GM18520 (cell line): Measurements from ENCODE around the gene B4GALT1.
A peak's percentile ranks its signal among the peaks of the same experiment; 100 is the strongest.

Source experiments
- ATAC-seq: cut with Tn5 transposase; IDR thresholded peaks from one replicate; pipeline ENCODE4 v1.9.1; 2021; ENCODE audit not compliant: unreplicated experiment

The B4GALT1 gene

DNA sequence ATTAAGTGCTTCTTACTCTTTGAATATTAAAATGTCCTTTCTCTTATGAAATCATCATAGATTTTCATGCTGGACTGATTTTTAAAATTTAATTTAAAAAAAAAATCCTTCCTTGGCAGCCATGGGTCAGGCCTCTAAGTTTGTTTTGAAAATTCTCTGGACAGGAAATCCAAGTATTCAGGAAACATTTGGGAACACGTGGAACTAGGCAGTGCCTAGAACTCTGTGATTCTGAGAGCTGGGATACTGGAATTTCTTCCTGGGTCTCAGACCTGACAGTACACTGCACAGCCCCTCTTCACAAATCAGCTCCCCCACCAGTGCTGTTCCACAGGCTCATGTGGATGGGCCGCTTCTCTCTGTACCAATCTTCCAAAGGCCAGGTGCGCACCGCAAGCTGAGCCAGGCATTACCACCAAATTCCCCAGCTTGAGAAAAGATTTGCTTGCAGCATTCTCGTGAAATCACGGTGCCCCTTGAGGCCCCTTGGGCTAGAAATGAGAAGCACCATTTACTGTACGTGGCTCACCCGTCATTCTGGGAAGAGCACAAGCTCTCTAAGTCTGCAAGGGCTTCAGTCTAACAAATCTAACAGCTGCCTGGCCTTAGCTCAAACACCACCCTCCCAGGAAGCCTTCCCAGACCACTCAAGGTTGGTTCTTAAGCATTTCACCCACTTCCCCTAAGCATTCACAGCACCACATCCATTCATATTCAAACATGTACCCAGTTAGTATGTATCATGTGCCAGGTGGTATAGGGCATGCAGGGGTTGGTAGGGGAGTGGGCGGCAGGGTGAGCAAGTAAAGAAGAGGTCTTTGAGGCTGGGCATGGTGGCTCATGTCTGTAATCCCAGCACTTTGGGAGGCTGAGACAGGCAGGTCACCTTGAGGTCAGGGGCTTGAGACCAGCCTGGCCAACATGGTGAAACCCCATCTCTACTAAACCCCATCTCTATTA is 26.5 kb downstream of the B4GALT1 start:
- peak; percentile 23 for ATAC-seq

DNA sequence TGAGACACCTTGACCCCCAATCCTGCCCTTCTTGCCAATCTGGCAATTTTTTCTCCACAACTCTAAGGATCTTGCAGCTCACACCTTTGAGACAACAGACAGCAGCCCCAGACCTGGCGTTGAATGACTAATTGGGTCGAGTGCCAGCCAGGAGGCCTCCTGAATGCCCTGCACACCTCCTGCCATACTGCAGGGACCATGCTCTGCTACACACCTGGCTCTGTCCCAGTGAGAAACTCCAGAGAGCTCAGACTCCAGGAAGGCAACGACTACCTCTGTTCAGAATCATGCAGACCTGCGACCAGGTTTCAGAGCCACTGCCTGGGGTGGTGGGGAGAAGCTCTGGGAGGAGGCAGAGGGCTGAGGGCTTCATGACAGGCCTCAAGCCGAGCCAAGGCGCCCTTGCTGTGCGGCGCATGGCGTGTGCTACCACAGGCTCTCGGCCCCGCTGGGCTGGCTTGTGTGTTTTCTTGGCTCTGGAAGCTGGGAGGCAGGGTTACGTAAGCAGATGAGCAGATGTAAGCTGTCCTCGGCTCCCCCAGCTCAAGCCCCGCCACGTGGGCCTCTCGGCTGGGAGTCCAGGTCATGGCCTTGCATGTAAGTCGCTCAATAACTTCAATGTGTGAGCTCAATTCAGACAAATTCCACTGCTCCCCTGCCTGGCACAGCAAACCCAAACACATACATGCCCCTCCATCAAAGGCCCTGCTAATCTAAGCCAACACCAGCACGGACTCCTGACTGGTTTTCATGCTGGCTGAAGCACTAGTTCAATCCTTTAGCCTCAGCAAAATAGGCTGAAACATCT is 27.5 kb downstream of the B4GALT1 start:
- no peak for ATAC-seq

DNA sequence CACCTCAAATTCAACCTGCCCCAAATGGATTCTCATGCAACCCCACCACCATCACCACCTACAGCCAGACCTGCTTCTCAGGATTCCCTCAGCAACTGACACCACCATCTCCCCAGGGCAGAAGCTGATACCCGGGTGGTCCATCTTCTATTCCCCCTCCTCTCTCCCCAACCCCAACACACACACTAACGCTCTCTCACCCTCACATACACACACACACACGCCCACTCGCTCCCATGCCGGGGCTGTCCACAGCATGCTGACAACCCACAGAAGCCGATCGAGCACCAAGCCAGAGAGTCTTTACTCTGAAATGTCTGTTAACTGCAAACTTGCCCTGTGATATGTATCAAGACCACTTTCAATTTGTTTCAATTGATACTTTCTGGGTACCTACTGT is 28.4 kb downstream of the B4GALT1 start:
- no peak for ATAC-seq

DNA sequence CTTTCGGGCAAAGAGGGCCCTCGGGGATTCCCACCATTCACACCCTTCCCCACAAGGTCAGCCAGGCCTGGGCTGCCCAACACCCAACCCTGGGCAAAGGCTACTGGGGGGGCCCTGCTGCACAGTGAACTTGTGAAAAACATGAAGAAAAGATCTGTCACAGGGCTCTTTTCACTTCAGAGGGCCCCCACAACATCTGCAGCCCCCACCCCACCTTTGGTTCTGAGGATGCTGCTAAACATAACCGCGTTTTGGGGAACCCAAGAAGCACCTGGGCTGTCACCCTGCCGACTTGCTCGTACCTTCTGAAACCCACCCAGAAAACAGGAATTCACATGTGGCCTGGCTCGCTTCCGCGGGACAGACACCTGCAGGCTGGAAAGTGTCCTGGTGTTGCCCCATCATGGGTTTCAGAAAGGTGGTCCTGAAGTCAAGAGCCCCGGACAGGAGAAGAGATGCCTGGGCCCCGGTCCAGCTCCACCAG is 29.3 kb downstream of the B4GALT1 start:
- ATAC-seq = peak; percentile 30

DNA sequence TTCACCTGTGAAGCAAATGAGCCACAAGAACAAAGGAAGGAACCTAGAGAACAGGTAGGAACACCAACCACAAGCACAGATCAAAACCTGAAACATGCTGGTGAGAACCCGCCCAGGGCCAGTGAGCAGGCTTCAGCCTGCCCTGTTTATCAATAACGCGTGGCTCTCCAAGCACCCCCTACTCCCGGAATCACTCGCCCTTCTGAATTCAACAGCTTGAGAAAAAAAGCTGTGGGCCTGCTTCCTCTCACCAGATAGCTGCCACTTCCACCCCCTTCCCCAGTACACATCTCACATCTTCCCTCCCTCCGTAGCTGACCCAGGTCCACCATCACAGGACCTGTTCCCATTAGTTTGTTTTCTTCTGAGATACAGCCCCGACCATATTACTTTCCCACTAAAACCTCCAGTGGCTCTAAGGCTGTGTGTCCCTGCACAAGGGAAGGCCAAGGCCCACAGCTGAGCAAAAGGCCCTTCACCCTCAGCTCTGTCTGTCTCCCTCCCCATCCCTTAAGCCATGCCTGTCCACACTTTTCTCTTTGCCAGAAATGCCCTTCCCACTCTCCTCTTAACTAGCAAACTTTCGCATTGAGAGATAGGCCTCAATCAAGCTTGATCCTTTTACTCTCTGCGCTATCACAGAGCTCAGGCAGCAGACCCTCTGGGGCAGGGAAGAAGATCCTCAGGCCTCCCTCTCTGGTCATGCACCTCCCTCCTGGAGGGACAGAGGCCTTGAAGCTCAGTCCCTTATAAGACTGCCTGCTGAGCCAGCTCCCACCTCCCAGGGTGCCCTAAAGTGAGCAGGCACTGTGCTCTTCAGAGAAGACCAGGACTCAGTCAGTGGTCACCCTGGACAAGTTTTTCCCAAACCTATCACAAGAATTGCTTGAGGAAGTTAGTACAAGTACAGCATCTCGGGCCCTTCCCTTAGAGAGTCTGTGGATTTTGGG is 30.1 kb downstream of the B4GALT1 start:
- no peak for ATAC-seq

DNA sequence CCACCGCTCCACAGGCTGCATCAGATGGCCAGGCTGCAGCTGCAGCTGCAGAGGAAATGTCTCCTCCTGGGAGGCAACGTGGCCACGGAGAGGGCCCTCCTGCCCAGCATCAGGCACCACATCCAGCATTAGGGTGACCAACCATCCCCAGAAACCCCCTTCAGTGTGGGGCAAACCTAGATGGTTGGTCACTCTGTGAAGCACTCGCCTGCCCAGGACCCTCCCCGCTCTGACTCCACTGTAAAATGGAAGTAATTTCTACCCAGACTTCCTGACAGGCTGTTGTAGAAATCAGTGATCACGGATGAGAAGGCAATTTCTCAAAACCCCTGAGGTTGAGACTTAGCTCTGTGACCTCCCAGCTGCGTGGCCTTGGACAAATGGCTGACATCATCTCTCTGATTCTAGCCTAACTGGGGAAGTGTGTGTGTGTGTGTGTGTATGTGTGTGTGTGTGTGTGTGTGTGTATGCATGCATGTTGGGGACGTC is 31.6 kb downstream of the B4GALT1 start:
- no peak for ATAC-seq

DNA sequence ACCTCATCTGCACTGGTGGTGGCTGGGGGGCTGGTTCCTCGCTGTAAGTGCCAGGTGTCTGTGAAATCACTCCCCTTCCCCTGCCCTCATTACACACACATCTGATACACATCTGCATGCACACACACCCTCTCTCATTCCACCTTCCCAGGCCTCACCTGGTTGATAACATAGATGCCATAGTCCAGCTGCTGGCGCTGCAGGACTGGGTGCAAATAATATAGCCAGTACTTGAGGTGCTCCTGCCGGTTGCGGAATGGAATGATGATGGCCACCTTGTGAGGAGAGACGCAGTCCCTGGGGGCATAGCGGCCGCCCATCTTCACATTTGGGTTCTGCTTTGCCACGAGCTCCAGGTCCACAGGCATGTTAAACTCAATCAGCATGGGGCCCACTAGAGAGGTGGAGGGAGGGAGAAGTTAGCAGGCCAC is 32.1 kb downstream of the B4GALT1 start:
- no peak for ATAC-seq

DNA sequence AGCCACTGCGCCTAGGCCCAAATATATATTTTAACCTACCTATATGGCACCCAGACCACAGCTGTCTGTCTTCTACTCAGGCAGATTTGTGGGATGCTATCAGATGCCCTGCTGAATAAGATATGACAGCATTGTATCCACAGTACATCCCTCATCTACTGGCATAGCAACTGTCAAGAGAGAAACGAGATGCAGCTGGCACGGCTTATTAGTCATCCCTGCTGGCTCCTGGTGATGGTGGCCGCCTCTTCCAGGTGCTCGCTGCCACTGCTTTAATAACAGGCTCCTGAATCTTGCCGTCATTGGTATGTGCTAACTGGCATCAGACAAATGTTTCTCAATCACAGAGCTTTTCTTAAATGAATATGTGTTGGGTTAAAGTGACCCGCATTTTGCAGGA is 34.0 kb downstream of the B4GALT1 start:
- ATAC-seq = no peak

DNA sequence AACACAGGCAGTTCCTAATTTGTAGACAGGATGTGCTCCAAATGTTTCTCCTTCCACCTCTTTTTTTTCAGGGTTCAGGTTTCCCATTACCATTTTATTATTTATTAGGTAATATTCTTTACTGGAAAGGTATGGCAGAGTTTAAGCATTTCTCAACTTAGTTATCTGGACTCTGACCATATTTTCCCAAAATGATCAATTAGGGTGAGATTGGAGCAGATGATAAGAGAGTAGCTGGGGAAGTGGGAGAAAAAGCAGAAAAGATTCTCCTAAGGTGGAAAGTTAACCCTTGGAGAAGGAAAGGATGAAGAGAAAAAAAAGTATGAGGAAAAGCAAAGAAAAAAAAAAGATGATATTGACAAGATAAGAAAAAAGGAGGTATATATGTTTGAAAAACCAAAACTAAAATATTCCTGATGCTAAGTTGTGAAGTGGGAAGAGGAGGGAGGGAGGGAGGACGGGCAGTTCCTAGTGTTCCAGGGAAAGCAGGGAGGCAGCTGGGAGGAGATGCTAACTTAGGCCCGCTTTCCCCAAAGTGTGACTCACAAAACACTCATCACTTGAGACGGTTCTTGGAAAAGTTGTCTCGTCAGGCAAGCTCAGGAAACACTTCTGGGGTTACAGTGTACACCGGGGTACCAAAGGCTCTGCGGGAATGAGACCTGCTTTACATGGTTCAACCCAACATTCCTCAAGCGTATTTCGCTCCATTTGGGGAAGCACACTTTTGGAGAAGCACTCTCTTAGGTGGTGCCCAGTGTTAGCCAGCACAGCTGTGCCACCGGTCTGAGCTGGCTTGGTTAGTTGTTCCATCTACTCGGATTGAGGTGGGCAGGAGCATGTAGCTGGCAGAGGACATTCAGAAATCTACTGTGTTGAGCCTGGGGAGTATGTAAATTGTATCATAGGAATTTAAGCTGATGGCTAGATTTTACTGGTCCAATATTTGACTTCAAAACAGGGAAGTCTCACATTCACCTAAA is 35.1 kb downstream of the B4GALT1 start:
- ATAC-seq = no peak

DNA sequence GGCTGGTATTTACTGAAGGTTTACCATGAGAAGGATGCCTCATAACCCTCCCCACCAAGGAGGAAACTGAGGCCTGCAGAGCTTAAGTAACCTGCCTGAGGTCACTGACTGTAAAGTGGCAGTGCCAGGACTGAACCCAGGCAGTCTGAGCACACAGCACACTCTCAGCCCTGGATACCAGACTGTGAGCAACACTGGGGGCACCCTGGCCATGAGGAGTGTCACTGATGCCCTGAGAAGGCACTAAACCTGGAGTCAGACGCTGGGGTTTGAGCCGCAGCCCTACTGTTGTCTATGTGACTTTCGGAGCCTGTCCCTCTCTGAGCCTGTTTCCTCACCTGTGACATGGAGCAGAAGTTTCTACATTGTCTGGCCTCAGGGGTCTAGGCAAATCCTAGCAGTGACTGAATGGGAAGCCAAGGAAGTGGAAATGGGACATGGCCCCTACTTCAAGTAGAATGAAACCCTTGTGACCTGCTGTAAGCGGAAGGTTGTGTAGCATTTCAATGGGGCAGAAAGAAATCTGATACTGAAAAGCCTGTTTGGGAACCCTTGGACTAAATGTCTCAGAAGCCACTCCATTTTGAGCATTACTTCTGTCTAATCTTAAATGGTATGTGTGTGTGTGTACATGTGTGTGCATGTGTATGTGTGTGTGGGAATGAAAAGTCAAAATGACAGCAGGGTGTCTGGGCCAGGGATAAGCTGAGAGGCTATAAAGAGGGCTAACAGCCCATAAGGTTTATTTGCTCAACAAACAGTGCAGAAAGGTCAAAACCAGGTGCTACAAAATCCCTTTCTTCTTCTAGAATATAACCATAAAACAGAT is 36.0 kb downstream of the B4GALT1 start:
- no peak for ATAC-seq

DNA sequence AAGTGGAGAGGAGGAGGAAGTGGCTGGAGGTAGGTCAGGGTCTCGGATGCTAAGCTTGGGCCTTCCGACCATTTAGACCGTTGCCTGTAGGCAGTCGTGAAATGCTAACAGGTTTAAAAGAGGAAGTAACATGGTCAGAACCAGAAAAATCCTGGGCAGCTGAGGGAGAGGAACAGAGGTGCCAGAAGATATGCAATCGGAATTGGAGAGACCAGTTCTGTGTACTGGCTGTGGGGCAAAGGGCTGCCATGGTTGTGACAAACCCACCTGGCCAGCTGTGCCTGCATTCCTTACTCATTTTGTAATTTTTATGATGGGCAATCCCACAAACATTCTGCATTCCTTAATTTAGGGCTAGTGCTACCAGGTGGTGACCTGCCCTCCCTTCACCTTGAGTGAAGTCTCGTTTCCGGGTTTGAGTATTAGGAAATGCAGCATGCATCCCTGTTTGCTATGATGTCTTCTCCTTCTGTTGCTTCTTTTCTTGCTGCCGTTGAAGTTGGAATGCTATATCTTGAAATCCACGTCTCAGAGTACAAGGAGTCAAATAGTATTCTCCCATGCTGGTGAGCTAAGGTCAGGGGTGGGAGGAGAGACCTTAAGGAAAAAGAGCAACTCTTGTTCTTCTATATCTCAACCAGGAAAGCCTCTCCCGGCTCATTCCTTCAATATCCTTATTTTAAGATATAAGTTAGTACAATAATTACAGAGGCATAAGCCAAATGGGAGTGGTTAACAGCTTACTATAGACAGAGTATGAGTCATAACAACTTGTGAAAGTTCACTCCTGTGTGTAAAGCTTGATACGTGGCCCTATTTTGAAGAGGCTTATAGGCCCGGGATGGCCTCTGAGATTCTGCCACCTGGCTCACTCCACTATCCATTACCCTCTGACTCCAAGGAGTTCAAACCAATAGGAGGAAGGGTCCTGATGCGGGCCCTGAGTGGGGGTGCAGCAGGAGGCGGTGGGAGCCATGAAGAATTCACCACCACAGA is 37.0 kb downstream of the B4GALT1 start:
- ATAC-seq = peak; percentile 86

DNA sequence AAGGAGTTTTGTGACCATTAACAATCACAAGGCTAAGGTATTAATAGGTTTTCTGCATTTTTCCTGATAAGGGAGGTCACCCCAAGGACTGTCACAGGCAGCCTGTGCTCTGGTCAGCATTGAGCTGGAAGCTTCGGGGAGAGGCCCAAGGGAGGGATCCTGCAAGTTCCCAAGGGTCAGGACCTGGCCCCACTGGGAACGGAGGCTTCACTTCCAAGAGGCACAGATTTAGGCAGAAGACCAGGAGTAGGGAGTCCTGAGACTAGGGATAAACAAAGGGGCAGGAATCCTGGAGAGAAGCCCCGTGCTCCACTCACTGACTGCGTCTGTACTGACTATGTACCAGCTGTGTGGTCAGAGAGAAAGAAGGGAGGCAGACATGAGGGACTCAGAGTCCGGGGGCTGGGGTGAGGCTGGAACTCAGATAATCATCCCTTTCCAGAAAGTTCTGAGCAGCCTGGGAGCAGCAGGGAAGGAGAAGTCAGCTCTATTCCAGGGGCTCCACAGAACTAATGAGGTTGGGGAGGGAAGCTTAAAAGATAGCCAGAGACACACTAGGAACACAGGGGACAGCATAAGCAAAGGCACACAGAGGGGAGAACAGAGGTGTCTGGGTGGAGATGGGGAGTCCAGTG is 37.8 kb downstream of the B4GALT1 start:
- ATAC-seq = no peak

DNA sequence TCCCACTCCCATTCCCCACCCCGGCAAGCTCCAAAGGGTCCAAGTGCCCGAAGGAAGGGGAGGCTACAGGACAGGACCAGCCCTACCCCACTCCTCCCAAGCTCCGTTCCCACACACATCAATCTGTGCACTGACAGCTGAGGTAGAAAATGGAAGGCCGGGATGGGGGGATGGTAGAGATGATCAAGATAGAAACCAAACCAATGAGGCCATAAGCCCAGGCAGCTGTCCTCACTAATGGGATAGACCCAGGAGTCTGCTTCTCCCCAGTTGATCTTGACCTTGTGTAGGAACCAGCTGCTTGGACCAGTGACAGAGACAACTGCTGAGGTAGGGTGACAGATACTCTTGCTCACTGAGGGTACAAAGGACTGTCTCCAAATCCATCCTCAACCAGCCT is 38.6 kb downstream of the B4GALT1 start:
- ATAC-seq = no peak

DNA sequence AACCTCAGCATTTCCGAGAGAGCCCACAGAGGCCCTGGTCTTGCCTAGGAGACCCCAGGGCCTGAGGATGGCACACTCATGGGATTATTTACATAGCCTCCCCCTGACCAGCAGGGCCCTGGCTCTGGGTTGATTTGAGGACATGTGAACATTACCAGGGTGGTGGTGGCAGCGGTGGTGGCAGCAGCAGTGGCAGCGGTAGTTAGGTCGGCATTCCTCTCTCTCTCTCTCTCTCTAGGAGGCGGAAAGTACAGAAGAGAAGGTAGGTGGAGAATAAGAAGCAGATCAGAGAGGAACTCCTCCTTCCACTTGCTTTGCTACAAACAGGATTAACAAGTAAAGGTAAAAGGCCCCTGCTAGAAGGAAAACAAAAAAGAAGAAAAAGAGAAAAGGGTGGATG is 39.3 kb downstream of the B4GALT1 start:
- no peak for ATAC-seq

DNA sequence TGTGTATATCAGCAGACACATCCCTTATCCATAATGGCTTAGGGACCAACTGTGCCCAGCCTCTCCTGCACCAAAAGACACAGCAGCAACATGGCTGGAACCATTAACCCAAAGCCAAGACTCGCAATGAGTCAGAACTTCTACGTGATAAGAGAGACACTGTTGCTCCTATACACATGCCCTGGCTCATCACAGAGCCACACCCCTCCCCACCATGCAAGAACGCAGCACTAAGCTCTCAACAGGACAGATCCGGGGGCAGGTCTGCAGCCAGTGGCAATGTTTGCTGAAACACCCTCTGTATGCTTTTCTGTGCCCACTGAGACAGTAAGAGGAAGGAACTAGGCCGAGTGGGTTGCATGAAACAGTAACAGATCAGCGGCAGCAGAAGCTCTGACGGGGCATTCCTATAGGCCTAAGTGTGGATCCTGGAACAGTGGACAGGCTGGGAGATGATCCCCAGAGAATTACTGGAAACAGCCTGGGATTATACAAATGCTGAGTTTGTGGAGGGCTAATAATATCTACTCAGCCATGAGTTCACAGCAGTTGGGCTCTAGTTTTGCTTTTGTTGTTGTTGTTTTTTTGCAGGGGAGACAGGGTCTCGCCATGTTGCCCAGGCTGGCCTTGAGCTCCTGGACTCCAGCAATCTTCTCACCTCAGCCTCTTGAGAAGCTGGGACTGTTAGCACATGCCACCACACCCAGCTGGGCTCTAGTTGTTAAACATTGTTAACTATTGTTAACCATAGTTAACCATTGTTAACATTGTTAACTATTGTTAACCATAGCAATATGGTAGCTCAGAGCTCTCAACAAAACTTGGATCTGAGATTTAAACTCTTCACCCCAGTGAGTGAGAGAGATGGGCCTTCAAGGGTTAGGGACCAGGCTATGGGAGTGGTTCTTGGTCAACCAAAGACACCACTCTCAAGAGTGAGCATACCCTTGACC is 41.0 kb downstream of the B4GALT1 start:
- ATAC-seq = no peak

DNA sequence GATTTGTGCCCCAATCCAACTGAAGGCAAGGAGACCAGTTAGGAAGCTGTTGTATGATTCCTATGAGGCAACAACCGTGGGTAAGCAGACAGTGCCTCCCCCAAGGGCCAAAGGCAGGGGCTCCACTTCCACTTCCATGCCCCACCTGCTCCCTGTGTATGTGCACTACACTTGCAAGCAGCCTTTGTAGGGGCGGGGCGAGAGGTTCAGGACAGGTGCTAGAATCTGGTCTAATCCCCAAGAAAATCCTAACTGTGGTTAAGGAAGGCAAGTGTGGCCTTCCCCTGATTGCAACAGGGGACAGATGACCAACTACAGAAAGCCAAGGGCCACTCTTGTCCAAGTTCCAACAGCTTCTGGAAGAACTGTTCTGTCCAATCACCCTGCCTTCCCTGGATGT is 41.7 kb downstream of the B4GALT1 start:
- no peak for ATAC-seq
